ENCODE results near the gene COL5A3.

GRCh38 chr19:9937001-9937411 is 73.3 kb downstream of the COL5A3 start:
- TF ChIP-seq CTCF (conservative IDR thresholded peaks at IDR 0.05) (no peak), ZFX (IDR thresholded peaks at IDR 0.05) (no peak)

All from C4-2B (cell line).